ENCODE data around the gene QRFP.

The QRFP gene

GRCh38 chr9:130929571-130930038 lies 33.0 kb upstream of the QRFP start:
- FAIRE-seq (no peak), DNase-seq (ENCODE audit: insufficient read length, low spot score) (no peak)
- TF ChIP-seq SPI1 (IDR thresholded peaks at IDR 0.05; ENCODE audit: low read depth, low read length): no peak
- TF ChIP-seq TAF1 (IDR thresholded peaks at IDR 0.05; ENCODE audit: low read depth, low read length): no peak
- TF ChIP-seq POLR2A (IDR thresholded peaks at IDR 0.05; ENCODE audit: low read depth, low read length): no peak
- no peak for TF ChIP-seq POU2F2 (IDR thresholded peaks at IDR 0.05; ENCODE audit: low read depth, low read length)
- no peak for TF ChIP-seq POLR2AphosphoS5 (IDR thresholded peaks at IDR 0.05; ENCODE audit: low read depth, low read length)
- TF ChIP-seq PAX5 (IDR thresholded peaks at IDR 0.05; ENCODE audit: insufficient read depth, low read length, severe bottlenecking): no peak

GRCh38 chr9:130927995-130928900 lies 31.6 kb upstream of the QRFP start:
- TF ChIP-seq TAF1 (IDR thresholded peaks at IDR 0.05; ENCODE audit: low read depth, low read length) (no peak), POU2F2 (IDR thresholded peaks at IDR 0.05; ENCODE audit: low read depth, low read length) (no peak), SPI1 (IDR thresholded peaks at IDR 0.05; ENCODE audit: low read depth, low read length) (no peak), POLR2A (IDR thresholded peaks at IDR 0.05; ENCODE audit: low read depth, low read length) (no peak), POLR2AphosphoS5 (IDR thresholded peaks at IDR 0.05; ENCODE audit: low read depth, low read length) (no peak), PAX5 (IDR thresholded peaks at IDR 0.05; ENCODE audit: insufficient read depth, low read length, severe bottlenecking) (no peak)
- FAIRE-seq: no peak
- peak; percentile 69 for DNase-seq (ENCODE audit: insufficient read length, low spot score)

- FAIRE-seq (no peak), DNase-seq (ENCODE audit: insufficient read length, low spot score) (no peak)
- TF ChIP-seq POLR2A (IDR thresholded peaks at IDR 0.05; ENCODE audit: low read depth, low read length): no peak
- no peak for TF ChIP-seq TAF1 (IDR thresholded peaks at IDR 0.05; ENCODE audit: low read depth, low read length)
- TF ChIP-seq SPI1 (IDR thresholded peaks at IDR 0.05; ENCODE audit: low read depth, low read length): no peak
- no peak for TF ChIP-seq PAX5 (IDR thresholded peaks at IDR 0.05; ENCODE audit: insufficient read depth, low read length, severe bottlenecking)
- TF ChIP-seq POLR2AphosphoS5 (IDR thresholded peaks at IDR 0.05; ENCODE audit: low read depth, low read length): no peak
- TF ChIP-seq POU2F2 (IDR thresholded peaks at IDR 0.05; ENCODE audit: low read depth, low read length): no peak
These were observed 30.7 kb upstream of the QRFP start for GRCh38 chr9:130927338-130927737.

- DNase-seq (ENCODE audit: insufficient read length, low spot score) (no peak), FAIRE-seq (no peak)
- TF ChIP-seq SPI1 (IDR thresholded peaks at IDR 0.05; ENCODE audit: low read depth, low read length): no peak
- no peak for TF ChIP-seq POLR2AphosphoS5 (IDR thresholded peaks at IDR 0.05; ENCODE audit: low read depth, low read length)
- no peak for TF ChIP-seq PAX5 (IDR thresholded peaks at IDR 0.05; ENCODE audit: insufficient read depth, low read length, severe bottlenecking)
- no peak for TF ChIP-seq TAF1 (IDR thresholded peaks at IDR 0.05; ENCODE audit: low read depth, low read length)
- no peak for TF ChIP-seq POU2F2 (IDR thresholded peaks at IDR 0.05; ENCODE audit: low read depth, low read length)
- TF ChIP-seq POLR2A (IDR thresholded peaks at IDR 0.05; ENCODE audit: low read depth, low read length): no peak
These were observed 28.6 kb upstream of the QRFP start for GRCh38 chr9:130925050-130925678.

- TF ChIP-seq TAF1 (IDR thresholded peaks at IDR 0.05; ENCODE audit: low read depth, low read length): no peak
- DNase-seq (ENCODE audit: insufficient read length, low spot score): no peak
- FAIRE-seq: no peak
These were observed 27.8 kb upstream of the QRFP start for GRCh38 chr9:130924448-130924788.

- no peak for DNase-seq (ENCODE audit: insufficient read length, low spot score)
- TF ChIP-seq SPI1 (IDR thresholded peaks at IDR 0.05; ENCODE audit: low read depth, low read length) (no peak), POLR2AphosphoS5 (IDR thresholded peaks at IDR 0.05; ENCODE audit: low read depth, low read length) (no peak), POU2F2 (IDR thresholded peaks at IDR 0.05; ENCODE audit: low read depth, low read length) (no peak), PAX5 (IDR thresholded peaks at IDR 0.05; ENCODE audit: insufficient read depth, low read length, severe bottlenecking) (no peak), TAF1 (IDR thresholded peaks at IDR 0.05; ENCODE audit: low read depth, low read length) (no peak), POLR2A (IDR thresholded peaks at IDR 0.05; ENCODE audit: low read depth, low read length) (no peak)
- FAIRE-seq: no peak
These were observed 27.2 kb upstream of the QRFP start for GRCh38 chr9:130923611-130924447.

GRCh38 chr9:130922893-130923610 lies 26.4 kb upstream of the QRFP start:
- TF ChIP-seq PAX5 (IDR thresholded peaks at IDR 0.05; ENCODE audit: insufficient read depth, low read length, severe bottlenecking) (no peak), POU2F2 (IDR thresholded peaks at IDR 0.05; ENCODE audit: low read depth, low read length) (no peak), SPI1 (IDR thresholded peaks at IDR 0.05; ENCODE audit: low read depth, low read length) (no peak), POLR2A (IDR thresholded peaks at IDR 0.05; ENCODE audit: low read depth, low read length) (no peak), POLR2AphosphoS5 (IDR thresholded peaks at IDR 0.05; ENCODE audit: low read depth, low read length) (no peak), TAF1 (IDR thresholded peaks at IDR 0.05; ENCODE audit: low read depth, low read length) (no peak)
- FAIRE-seq: no peak
- no peak for DNase-seq (ENCODE audit: insufficient read length, low spot score)

GRCh38 chr9:130921989-130922892 lies 25.6 kb upstream of the QRFP start:
- FAIRE-seq (no peak), DNase-seq (ENCODE audit: insufficient read length, low spot score) (no peak)

More at GRCh38 chr9:130921989-130922892, 25.6 kb upstream of the QRFP start:
- TF ChIP-seq SPI1 (IDR thresholded peaks at IDR 0.05; ENCODE audit: low read depth, low read length): no peak
- no peak for TF ChIP-seq TAF1 (IDR thresholded peaks at IDR 0.05; ENCODE audit: low read depth, low read length)
- no peak for TF ChIP-seq POLR2AphosphoS5 (IDR thresholded peaks at IDR 0.05; ENCODE audit: low read depth, low read length)
- TF ChIP-seq PAX5 (IDR thresholded peaks at IDR 0.05; ENCODE audit: insufficient read depth, low read length, severe bottlenecking): no peak
- no peak for TF ChIP-seq POU2F2 (IDR thresholded peaks at IDR 0.05; ENCODE audit: low read depth, low read length)

All from GM12891 (cell line).